Neural progenitor cell (in vitro differentiated cells): ENCODE measurements around the gene AURKA.

Experiments
- EZH2phosphoT487 ChIP-seq: fragments of 200-600 bp; sonication (generic); IDR thresholded peaks from 2 replicates; pipeline ENCODE4 v1.6.1; 2017; ENCODE audit warnings: antibody characterized with exemption
- TF ChIP-seq, protein P1 (sequence below): fragments of 200-600 bp; sonication (generic); IDR thresholded peaks from 2 replicates; pipeline ENCODE4 v1.5.1; 2017; ENCODE audit warnings: antibody characterized with exemption, mild to moderate bottlenecking

DNA sequence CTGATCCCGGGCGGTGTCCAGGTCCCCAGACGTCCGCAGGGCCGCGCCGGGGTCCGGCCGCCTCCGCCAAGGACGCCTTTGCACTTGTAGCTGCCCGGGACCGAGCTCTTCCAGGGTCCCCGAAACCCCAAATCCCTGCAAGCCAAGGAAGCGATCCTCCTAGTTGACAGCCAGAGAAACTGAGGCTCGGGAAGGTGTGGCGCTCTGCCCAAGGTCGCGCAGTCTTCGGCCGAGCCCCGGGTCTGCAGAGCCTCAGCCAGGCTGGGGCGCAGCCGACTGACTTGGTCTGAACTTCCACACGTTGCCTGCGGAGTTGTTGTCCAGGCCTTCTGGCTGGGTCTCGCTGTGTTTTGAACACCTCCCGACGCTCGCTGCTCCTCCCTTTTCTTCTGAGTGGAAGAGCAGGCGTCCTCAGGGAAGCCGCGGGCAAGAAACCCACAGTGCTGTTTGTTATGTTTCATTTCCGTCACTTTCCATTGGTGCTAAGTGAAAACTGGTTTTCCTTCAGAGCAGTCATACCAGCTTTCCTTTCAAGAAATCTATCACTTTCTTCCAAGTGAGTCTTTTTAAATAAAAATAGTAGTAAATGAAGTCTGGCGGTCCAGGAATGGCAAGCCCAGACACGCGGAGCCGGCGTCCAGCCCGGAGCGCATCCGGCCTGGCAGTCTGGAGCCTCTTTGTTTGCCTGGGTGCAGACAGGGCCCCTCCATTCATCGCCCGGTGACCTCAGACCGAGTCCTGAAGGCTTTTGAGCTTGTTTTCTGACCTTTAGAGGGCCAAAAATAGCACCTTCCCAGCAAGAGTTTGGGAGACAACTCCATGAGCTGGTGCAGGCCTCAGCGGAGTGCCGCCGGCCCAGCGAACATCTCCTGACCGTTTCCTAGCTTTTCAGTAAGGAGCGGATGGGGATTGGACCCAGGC is 32.5 kb downstream of the AURKA start:
- no peak for TF ChIP-seq EZH2phosphoT487
- TF ChIP-seq, protein P1, sequence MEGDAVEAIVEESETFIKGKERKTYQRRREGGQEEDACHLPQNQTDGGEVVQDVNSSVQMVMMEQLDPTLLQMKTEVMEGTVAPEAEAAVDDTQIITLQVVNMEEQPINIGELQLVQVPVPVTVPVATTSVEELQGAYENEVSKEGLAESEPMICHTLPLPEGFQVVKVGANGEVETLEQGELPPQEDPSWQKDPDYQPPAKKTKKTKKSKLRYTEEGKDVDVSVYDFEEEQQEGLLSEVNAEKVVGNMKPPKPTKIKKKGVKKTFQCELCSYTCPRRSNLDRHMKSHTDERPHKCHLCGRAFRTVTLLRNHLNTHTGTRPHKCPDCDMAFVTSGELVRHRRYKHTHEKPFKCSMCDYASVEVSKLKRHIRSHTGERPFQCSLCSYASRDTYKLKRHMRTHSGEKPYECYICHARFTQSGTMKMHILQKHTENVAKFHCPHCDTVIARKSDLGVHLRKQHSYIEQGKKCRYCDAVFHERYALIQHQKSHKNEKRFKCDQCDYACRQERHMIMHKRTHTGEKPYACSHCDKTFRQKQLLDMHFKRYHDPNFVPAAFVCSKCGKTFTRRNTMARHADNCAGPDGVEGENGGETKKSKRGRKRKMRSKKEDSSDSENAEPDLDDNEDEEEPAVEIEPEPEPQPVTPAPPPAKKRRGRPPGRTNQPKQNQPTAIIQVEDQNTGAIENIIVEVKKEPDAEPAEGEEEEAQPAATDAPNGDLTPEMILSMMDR = no peak
